Right renal pelvis (tissue), 4 donors: ENCODE data around the gene CCDC138. TPM values are rescaled to one million over a fixed set of nuclear protein-coding genes. Genes with fewer than 3 reads are reported as not detected.

ENCODE experiments used
- DNase-seq, 4 donors: peaks; one replicate each; pipeline ENCODE4 v3.0.0-alpha.2; 2013; ENCODE audit warnings: low read depth in 4 of 4, low spot score in 3 of 4, missing footprints in 1 of 4
- polyA plus RNA-seq, 4 donors: library from polyadenylated mRNA; unstranded; fragments of 120-200 nt; gene quantifications; one replicate each; pipeline ENCODE4 v1.2.1, GENCODE V29; 2013; ENCODE audit not compliant: insufficient read length in 4 of 4

Gene CCDC138
- polyA plus RNA-seq, 4 donors: 14.4 to 17.6 (median 16.6) TPM

GRCh38 chr2:108893277-108893676 is 106.7 kb downstream of the CCDC138 start:
- DNase-seq: no peak

DNA sequence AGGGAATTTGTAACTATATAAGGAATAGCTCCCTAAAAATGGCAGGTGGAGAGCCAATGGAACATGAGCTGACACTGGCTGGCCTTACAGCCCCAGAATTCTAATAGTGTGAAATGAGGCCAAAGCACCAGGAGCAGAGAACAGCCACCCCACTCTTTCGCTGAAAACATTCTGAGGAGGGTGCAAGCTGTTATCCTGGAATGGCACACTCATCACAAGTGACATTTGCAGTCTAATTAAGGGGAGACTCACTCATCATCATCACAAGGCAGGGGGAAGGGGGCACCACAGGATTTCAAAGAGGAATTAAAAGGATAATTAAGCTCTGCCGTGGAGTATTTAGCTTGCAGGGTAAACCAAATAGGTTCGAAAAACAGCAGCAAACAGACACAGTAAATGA is 108.2 kb downstream of the CCDC138 start:
- no peak for DNase-seq

DNA sequence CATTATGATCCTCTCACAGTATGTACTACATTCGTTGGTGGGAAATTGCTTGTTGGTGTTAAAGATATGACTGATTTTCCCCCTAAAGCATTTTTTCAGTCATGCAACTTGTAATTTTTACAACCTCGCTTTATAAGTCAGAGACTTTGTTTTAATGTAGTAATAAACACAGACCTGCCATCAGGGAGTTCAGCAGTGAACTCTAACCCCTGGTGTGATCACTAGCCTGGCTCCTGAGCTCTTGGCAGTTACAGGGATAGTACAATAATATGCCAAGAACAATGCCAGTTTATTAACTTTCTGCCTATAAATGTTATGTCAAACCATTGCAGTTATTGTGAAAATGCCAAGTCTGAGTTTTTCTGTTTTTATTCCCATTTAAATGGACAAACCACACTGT is 108.6 kb downstream of the CCDC138 start:
- DNase-seq: no peak

GRCh38 chr2:108896741-108897140 is 110.2 kb downstream of the CCDC138 start:
- no peak for DNase-seq

- no peak for DNase-seq
These were observed 111.9 kb downstream of the CCDC138 start for GRCh38 chr2:108898315-108899082.

DNA sequence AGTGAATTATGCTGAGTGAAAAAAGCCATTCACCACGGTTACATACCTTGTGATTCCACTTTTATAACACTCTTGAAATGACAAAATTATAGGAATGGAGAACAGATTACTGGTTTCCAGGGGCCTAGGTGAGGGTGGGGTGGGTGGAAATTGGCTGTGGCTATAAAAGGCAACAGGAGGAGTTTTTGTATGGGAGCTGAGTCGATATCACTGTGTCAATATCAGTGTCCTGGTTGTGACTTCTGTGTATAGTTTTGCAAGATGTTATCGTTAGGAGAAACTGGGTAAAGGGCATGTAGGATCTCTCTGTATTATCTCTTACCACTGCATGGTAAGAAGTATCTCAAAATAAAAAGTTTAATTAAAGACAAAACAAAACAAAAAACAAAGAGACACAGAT is 118.1 kb downstream of the CCDC138 start:
- DNase-seq: no peak

DNA sequence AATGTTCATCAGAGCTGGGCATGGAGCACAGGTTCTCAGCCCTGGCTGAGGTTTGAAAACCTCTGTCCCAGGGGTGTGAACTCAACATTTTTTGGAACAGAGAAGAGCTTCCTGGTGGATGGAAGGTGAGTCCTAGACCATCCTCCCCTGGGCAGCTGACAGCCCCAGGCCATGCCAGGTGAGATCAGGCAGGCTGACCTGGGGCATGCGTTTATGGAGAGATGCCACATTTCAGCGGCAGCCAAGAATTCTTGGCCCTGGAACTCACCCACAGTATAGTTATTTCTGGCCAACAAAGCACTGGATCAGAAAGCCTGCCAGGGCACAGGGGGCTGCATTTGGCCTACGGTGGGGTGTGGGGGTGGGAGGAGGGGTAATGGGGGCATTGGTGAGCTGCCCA is 118.6 kb downstream of the CCDC138 start:
- no peak for DNase-seq

DNA sequence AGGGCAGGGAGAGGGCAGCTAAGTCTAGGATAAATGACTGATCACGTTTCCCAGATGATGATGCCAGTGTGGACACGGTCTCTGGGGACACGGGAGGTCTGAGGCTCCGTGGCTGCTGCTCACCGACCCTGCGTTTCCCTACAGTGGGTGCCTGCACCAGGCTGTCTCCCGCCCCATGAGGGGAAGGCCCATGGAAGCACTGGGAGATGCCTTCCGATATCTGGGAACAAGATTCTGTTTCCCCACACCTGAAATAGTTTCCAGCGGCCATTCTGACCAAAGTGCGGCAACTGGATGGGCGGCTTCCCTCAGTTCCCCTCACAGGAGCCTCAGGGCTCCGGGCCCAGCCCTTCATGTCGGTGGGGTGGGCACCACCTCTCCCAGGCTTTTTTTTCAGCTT is 119.3 kb downstream of the CCDC138 start:
- DNase-seq: no peak

- no peak for DNase-seq
These were observed 120.0 kb downstream of the CCDC138 start for GRCh38 chr2:108906403-108907077.

DNA sequence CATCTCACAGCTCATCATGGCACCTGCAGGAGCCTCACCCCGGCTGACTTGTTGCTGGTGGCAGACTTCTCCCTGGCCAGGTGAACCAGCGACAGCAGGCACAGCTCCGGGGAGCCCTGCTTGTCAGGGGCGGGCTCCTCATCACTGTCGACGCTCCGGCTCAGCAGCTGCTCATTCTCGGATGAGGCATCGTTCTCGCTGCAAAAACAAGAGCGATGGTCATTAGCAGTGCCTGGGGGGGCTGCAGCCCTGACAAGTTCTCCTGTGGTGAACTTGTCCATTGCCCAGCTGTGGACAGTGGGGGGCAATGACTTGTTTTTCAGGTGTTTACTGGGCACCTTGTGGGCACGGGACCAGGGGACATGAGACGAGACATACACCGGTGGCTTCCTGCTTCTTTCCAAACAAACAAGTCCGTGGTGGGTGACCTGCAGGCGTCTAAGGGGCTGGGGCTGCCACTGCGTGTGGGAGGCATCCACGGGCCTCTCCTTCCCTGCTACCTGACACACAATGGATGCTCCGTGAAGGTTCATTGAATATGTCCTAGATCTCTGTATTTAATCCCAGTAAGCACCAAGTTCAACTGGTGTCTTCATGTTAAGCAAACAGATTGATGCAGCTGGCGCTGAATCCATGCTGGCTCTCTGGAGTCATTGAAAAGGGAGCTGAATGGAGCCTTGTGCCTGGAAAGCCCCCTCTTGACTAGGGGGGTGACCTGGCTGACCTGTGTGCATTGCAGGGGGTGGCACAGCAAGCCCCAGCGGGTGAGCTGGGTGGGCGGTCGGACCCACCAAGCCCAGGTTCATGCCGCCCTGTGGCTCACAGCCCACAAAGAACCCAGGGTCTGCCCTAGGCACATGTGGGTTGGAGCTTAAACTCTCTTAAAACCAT is 121.5 kb downstream of the CCDC138 start:
- DNase-seq: no peak

- DNase-seq: no peak
These were observed 122.1 kb downstream of the CCDC138 start for GRCh38 chr2:108908713-108909070.

GRCh38 chr2:108909275-108909823 is 122.8 kb downstream of the CCDC138 start:
- DNase-seq: no peak

DNA sequence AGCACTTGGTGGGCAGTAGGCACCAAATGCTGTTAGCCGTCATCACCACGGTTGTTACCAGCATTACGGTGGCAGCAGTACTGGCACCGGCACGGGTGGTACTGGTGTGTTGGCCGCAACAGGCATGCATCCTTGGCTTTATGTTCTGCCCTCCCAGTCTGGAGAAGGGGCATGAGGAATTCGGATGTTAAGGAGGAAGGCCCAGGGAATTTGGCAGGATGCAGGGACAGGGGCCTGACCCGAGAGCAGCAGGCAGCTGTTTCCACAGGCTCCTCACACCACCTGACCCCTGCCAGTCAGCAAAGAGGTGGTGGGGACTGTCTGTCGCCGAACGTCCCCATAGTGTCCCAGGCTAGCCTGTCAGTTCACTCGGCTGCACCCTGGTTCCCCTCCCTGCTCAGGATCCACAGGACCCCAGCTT is 123.5 kb downstream of the CCDC138 start:
- DNase-seq: no peak

- no peak for DNase-seq
These were observed 124.2 kb downstream of the CCDC138 start for GRCh38 chr2:108910541-108911396.

GRCh38 chr2:108911401-108911800 is 124.8 kb downstream of the CCDC138 start:
- no peak for DNase-seq

GRCh38 chr2:108911807-108912628 is 125.4 kb downstream of the CCDC138 start:
- no peak for DNase-seq

DNA sequence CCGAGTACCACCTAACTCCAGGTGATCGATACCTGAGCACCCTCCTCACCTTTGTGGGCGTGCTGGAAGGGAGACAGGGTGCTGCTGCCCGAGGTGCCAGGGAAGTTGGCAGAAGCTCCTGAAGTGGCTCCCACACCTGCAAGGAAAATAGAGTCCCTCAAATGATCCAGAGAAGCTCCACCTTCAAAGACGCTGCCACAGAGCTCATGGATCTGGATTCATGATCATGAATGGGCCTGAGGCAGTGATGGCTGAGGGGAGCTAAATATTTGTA is 126.0 kb downstream of the CCDC138 start:
- no peak for DNase-seq

GRCh38 chr2:108916122-108916795 is 129.7 kb downstream of the CCDC138 start:
- no peak for DNase-seq
